Measurements from ENCODE around the gene CDCA7. TPM values are rescaled to one million over a fixed set of nuclear protein-coding genes. Genes with fewer than 3 reads are reported as not detected.

CDCA7 gene
- total and polyA plus RNA-seq, 2 of the 13 experiments (the other 11 are each of a cell fraction or from before 2014, with no cell fraction given) = 46.2 to 57.8 TPM

GRCh38 chr2:173402405-173402974, 47.8 kb downstream of the CDCA7 start (continued):
- no peak for TF ChIP-seq ZNF670 (CRISPR knock-in tag; IDR thresholded peaks at IDR 0.05; ENCODE audit: borderline replicate concordance)
- no peak for TF ChIP-seq SMARCE1 (IDR thresholded peaks at IDR 0.05; ENCODE audit: borderline replicate concordance)
- 0 out of 2 replicates have a peak, but pooled peaks have one; percentile 36 for TF ChIP-seq THAP11 (CRISPR knock-in tag; IDR thresholded peaks at IDR 0.05)
- 0 out of 2 replicates have a peak, but pooled peaks have one; percentile 21 for TF ChIP-seq MEIS2 (CRISPR knock-in tag; IDR thresholded peaks at IDR 0.05)
- peak; percentile 31; the same call in 1 of the 2 replicates for TF ChIP-seq PPARG (CRISPR knock-in tag; conservative IDR thresholded peaks at IDR 0.05)
- TF ChIP-seq RARA (CRISPR knock-in tag; IDR thresholded peaks at IDR 0.05) = peak; percentile 7; the same call in 1 of the 2 replicates
- TF ChIP-seq TAF1 (CRISPR knock-in tag; IDR thresholded peaks at IDR 0.05) = no peak
- TF ChIP-seq ZC3H13 (CRISPR knock-in tag; IDR thresholded peaks at IDR 0.05) = no peak
- TF ChIP-seq ARID5B (CRISPR knock-in tag; IDR thresholded peaks at IDR 0.05) = peak; percentile 39; the same call in 1 of the 2 replicates
- peak; percentile 35; the same call in 1 of the 2 replicates for TF ChIP-seq HDAC2 (CRISPR knock-in tag; IDR thresholded peaks at IDR 0.05)
- TF ChIP-seq FOXO1 (CRISPR knock-in tag; IDR thresholded peaks at IDR 0.05) = peak; percentile 32; the same call in 1 of the 2 replicates
- no peak for TF ChIP-seq ZNF780A (CRISPR knock-in tag; IDR thresholded peaks at IDR 0.05)
- no peak for TF ChIP-seq MTERF4 (CRISPR knock-in tag; IDR thresholded peaks at IDR 0.05)
- TF ChIP-seq ZNF256 (CRISPR knock-in tag; conservative IDR thresholded peaks at IDR 0.05) = no peak
- TF ChIP-seq SMAD1 (CRISPR knock-in tag; IDR thresholded peaks at IDR 0.05; ENCODE audit: borderline replicate concordance, low read depth) = 0 out of 2 replicates have a peak, but pooled peaks have one; percentile 18
- 0 out of 2 replicates have a peak, but pooled peaks have one; percentile 13 for TF ChIP-seq ETV5 (CRISPR knock-in tag; IDR thresholded peaks at IDR 0.05; ENCODE audit: borderline replicate concordance)
- 0 out of 2 replicates have a peak, but pooled peaks have one; percentile 23 for TF ChIP-seq ZNF607 (CRISPR knock-in tag; IDR thresholded peaks at IDR 0.05; ENCODE audit: borderline replicate concordance)
- peak; percentile 50; the same call in 1 of the 2 replicates for TF ChIP-seq HMGXB3 (CRISPR knock-in tag; IDR thresholded peaks at IDR 0.05; ENCODE audit: borderline replicate concordance)
- TF ChIP-seq HOXA5 (CRISPR knock-in tag; IDR thresholded peaks at IDR 0.05) = 0 out of 2 replicates have a peak, but pooled peaks have one; percentile 43
- TF ChIP-seq ARID2 (CRISPR knock-in tag; IDR thresholded peaks at IDR 0.05; ENCODE audit: borderline replicate concordance) = no peak

Data from HepG2 (cell line).